Mucosa of rectum (tissue), 2 donors: ENCODE results near the gene LILRB4.
"Not testable (repeated sequence)": the region's sequence is repeated elsewhere in the genome, so short reads cannot be mapped to it uniquely, and the experiment has no call there.

Experiments
- H3K27ac ChIP-seq, 2 donors: one replicate each; pipeline ENCODE4 v1.7.0; 2013; ENCODE audit warnings: inconsistent platforms in 2 of 2, low read depth in 2 of 2, low read length in 2 of 2
- H3K27me3 ChIP-seq, 2 donors: one replicate each; pipeline ENCODE4 v1.7.0; 2013; ENCODE audit warnings: low read length in 2 of 2; ENCODE audit not compliant: control insufficient read depth in 2 of 2, insufficient read depth in 2 of 2
- H3K36me3 ChIP-seq, 2 donors: one replicate each; pipeline ENCODE4 v1.7.0; 2013; ENCODE audit warnings: low read length in 2 of 2; ENCODE audit not compliant: control insufficient read depth in 2 of 2, insufficient read depth in 2 of 2
- H3K4me1 ChIP-seq, 2 donors: one replicate each; pipeline ENCODE4 v1.7.0; 2013; ENCODE audit warnings: low read length in 2 of 2, mild to moderate bottlenecking in 1 of 2; ENCODE audit not compliant: control insufficient read depth in 2 of 2, insufficient read depth in 2 of 2
- H3K4me3 ChIP-seq, 2 donors: one replicate each; pipeline ENCODE4 v1.7.0; 2013; ENCODE audit warnings: low read length in 2 of 2
- H3K9ac ChIP-seq, 2 donors: one replicate each; pipeline ENCODE4 v1.7.0; 2013; ENCODE audit warnings: low read length in 2 of 2, low read depth in 1 of 2, mild to moderate bottlenecking in 1 of 2
- H3K9me3 ChIP-seq, 2 donors: one replicate each; pipeline ENCODE4 v1.7.0; 2013; ENCODE audit warnings: low read length in 2 of 2; ENCODE audit not compliant: control insufficient read depth in 2 of 2
- donor health status: healthy.
- donor health status: Normal muscosa, but diverticular disease.

Gene LILRB4

DNA sequence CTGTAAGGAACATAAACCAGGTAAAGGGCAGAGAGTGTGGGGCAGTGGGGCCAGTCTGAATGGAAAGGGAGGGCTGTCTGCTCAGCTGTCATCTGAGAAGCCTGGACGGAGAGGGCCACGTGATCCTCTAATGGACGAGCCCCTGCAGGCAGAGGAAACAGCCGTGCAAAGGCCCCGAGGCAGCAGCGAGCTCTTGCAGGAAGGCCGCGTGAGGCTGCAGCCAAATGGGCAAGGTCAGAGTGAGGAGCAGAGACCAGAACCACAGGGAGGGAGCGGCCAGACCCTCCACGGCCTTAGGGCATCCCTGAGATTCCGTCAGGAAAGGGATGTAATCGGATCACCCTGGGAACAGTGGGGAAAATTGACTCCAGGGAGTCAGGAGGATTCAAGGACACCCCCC is 4.4 kb downstream of the LILRB4 start:
- Histone ChIP-seq H3K4me1 (peaks cover 0 to 4% of the 10 kb centered on the region in 2 donors), H3K9me3 (no peaks in the 10 kb centered on the region), H3K4me3 (no peak overlapping the region), H3K27ac (no peak overlapping the region), H3K9ac (no peak overlapping the region), H3K36me3 (no peaks in the 10 kb centered on the region), H3K27me3 (no peaks in the 10 kb centered on the region)

DNA sequence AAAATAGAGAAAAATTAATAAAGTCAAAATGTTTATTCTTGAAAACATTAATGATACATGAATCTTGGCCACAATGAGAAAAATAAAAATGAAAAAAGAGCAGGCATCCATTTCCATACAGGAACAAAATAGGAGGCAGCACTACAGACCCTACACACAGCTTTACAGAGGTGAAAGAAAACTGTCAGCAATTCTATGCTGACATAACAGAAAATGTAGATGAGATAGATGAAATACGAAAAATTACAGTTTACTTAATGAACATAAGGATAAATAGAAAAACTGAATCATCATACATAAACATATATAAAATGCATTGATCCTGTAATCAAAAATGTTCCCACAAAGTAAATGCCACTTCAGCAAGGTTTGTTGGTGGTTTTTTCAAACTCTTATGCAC is 5.6 kb downstream of the LILRB4 start:
- Histone ChIP-seq H3K27ac (no peak overlapping the region), H3K4me1 (peaks cover 0 to 4% of the 10 kb centered on the region in 2 donors), H3K4me3 (no peak overlapping the region)

DNA sequence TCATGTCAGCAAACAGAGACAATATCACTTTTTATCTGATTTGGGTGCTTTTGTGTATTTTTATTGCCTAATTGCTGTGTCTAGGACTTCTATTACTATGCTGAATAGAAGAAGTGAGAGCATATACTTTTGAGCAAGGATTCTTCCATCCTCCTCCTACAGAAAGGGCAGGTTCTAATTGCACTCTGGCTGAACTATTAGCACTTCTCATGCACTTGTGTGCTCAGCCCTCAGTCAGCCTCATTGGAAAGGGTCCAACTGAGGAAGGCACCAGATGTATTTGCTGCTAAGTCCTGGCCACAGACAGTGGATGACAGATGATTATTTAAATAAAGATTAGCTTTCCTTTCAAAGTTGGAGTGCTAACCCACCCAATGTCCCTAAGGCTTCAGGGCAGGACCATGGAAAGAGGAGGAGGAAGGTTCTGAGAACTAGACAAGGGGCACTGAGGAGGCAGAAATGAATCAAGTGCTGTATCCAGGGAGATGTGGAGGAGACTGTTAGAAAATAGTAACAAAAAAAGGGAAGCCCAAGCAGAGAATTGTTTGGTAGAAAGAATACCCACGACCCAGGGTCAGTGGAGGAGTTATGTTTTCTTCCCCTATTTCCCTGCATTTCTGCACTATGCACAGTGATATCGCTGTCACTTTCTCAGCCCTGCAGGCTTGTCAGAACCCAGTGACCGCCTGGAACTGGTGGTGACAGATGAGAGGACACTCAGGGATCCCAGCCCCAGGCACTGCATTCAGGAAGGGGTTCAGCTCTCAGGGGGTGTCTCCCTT is 8.0 kb downstream of the LILRB4 start:
- Histone ChIP-seq H3K27ac (no peak overlapping the region), H3K9ac (no peak overlapping the region), H3K36me3 (no peaks in the 10 kb centered on the region), H3K27me3 (no peaks in the 10 kb centered on the region), H3K4me1 (no peaks in the 10 kb centered on the region), H3K4me3 (no peak overlapping the region), H3K9me3 (no peaks in the 10 kb centered on the region)

More for the DNA sequence above, 5.6 kb downstream of the LILRB4 start:
- no peak overlapping the region for H3K9ac ChIP-seq
- H3K27me3 ChIP-seq = no peaks in the 10 kb centered on the region
- no peaks in the 10 kb centered on the region for H3K9me3 ChIP-seq
- no peaks in the 10 kb centered on the region for H3K36me3 ChIP-seq

DNA sequence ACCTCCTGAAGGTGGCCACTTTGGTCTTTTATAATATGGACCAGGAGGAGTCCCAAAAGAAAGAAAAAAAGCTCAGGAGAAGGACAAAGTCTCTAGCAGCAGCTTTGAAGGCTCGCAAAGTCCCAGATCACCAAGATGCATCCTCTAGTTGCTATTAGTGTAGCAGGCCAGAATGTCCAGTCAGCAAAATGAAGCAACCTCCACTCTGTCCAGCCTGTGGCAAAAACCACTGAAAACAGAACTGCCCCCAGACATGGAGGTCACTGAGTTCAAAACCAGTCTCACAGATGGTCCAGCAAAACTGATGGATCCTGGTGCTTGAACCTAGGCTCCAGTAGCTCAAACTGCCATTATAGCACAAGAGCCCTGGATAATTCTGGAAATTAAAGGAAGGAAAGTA is 10.4 kb downstream of the LILRB4 start:
- Histone ChIP-seq H3K27ac (no peak overlapping the region), H3K4me1 (no peaks in the 10 kb centered on the region), H3K9ac (no peak overlapping the region), H3K9me3 (no peaks in the 10 kb centered on the region), H3K4me3 (no peak overlapping the region), H3K36me3 (no peaks in the 10 kb centered on the region), H3K27me3 (no peaks in the 10 kb centered on the region)

DNA sequence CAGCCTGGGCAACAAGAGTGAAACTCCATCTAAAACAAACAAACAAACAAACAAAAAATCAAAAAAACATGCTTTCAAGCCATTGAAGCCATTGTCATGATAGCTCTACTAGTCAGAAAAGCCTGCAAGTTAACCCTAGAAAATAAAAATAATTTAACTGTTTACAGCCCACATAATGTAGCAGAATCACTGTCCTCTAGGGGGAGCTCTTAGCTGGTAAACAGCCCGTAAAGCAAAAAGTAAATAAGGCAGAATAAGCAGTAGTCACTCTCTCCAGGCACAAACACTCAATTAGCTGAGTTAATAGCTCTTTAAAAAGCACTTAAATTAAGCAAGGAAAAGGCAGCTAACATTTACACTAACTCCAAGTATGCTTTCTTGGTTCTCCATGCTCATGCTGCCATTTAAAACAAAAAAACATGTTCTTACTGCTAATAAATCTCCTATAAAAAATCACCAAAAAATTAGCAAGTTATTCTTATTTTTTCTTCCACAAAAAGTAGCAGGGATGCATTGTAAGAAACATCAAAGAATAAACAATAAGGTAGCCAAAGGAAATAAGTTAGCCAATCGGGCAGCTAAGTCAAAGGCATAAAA is 11.3 kb downstream of the LILRB4 start:
- Histone ChIP-seq H3K9ac (no peak overlapping the region), H3K4me3 (no peak overlapping the region), H3K36me3 (no peaks in the 10 kb centered on the region), H3K4me1 (no peaks in the 10 kb centered on the region), H3K27me3 (no peaks in the 10 kb centered on the region), H3K27ac (no peak overlapping the region), H3K9me3 (no peaks in the 10 kb centered on the region)

DNA sequence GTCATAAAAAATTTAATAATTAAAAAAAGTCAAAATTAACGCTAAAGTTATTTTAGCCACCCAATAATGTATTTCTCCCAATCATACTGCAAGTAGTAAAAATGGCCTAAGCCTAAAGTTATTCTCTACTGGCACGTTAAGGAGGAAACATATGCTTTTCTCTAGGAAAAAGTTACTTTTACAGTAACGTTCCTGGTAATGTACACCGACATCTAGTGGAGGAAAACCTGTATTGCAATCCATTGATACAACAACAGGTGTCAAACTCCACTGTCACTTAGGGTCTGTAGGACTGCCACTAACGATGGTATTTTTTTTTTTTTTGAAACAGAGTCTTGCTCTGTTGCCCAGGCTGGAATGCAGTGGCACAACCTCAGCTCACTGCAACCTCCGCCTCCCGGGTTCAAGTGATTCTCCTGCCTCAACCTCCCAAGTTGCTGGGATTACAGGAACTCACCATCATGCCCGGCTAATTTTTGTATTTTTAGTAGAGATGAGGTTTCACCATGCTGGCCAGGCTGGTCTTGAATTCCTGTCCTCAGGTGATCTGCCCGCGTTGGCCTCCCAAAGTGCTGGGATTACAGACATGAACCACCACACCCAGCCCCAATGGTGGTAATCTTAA is 13.5 kb downstream of the LILRB4 start:
- H3K9me3 ChIP-seq, H3K4me3 ChIP-seq, H3K27ac ChIP-seq, H3K9ac ChIP-seq, H3K27me3 ChIP-seq, H3K36me3 ChIP-seq, H3K4me1 ChIP-seq: not testable (repeated sequence)

DNA sequence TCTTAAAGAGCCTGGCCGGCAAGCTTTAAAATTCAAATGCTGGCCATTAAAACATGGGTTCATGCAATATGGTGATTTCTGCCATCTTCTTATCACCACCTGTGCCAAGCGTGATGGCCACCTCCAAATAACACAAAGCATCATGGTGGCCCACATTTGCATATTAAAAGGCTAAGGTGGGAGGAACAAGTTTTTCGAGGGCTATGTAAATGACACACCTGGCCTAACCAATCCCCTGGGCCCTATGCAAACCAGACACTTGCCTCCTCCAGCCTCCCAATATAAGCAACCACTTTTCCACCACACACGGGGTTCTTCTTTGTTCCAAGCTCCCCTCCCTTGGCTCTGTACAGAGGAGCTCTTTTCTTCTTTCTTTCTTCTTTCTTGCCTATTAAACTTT is 14.4 kb downstream of the LILRB4 start:
- H3K36me3 ChIP-seq = no peaks in the 10 kb centered on the region
- no peaks in the 10 kb centered on the region for H3K9me3 ChIP-seq
- H3K27ac ChIP-seq = no peak overlapping the region
- H3K4me1 ChIP-seq = no peaks in the 10 kb centered on the region
- no peak overlapping the region for H3K9ac ChIP-seq
- no peak overlapping the region for H3K4me3 ChIP-seq
- H3K27me3 ChIP-seq = no peaks in the 10 kb centered on the region

DNA sequence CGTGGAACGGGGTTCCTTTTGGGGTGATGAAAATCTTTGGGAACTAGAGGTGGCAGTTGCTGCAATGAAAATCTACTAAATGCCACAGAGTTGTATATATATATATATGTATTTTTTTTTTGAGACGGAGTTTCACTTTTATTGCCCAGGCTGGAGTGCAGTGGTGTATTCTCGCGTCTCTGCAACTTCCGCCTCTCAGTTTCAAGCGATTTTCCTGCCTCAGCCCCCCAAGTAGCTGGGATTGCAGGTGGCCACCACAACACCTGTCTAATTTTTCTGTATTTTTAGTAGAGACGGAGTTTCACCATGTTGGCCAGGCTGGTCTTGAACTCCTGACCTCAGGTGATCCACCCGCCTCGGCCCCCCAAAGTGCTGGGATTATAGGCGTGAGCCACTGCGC is 18.8 kb downstream of the LILRB4 start:
- H3K27me3 ChIP-seq, H3K4me3 ChIP-seq: not testable (repeated sequence)

DNA sequence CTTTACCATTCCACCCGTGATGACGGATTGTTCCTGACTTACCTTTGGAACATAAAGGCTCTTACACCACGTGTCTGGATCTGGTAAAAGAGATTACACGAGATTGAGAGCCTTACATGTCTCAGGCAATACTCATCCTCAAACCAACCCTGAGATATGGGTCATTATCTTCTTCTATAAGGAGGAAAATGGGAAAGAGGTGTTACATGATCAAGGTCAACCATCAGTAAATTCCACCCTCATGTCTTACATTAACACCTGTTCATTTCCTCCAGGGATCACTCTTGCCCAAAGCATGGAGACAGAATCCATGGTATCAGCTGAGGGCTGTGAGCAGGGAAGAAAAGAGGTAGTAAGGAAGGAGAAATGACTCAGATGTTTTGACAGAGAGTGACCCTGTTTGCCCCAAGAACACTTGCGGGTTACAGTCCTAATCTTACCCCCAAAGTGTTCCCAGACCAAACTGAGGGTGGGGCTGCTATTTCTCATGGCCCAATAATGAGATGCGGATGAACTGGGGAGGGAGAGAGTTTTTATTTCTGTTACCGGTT is 19.6 kb downstream of the LILRB4 start:
- Histone ChIP-seq H3K27ac (no peak overlapping the region), H3K9ac (no peak overlapping the region), H3K9me3 (no peaks in the 10 kb centered on the region), H3K4me1 (no peaks in the 10 kb centered on the region), H3K4me3 (no peak overlapping the region), H3K36me3 (no peaks in the 10 kb centered on the region), H3K27me3 (peaks cover 0 to 1% of the 10 kb centered on the region in 2 donors)

More for the DNA sequence above, 18.8 kb downstream of the LILRB4 start:
- not testable (repeated sequence) for H3K27ac ChIP-seq, H3K9ac ChIP-seq, H3K9me3 ChIP-seq, H3K4me1 ChIP-seq, H3K36me3 ChIP-seq

DNA sequence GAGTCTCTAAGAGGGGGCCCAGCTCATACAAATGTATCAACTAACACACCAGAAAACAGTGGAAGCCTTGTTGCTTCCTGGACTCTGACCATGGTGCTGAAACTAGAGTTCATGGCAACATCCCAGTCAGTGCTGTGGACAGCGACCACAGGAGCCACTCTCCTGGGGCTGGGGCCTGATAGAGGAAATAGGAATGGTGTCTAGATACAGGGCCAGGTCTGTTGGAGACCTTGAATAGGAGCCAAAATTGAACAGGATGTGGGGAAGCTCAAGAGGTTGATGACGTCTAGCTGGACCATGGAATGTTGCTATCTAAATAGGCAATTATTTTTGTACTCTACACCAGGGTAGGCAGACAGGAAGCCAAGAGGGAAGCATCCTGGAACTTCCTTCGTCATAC is 21.7 kb downstream of the LILRB4 start:
- no peaks in the 10 kb centered on the region for H3K4me1 ChIP-seq
- H3K27me3 ChIP-seq = peaks cover 0 to 2% of the 10 kb centered on the region in 2 donors
- no peaks in the 10 kb centered on the region for H3K36me3 ChIP-seq
- H3K4me3 ChIP-seq = no peak overlapping the region
- H3K9ac ChIP-seq = no peak overlapping the region
- no peak overlapping the region for H3K27ac ChIP-seq
- H3K9me3 ChIP-seq = no peaks in the 10 kb centered on the region
